HS-27A (cell line): ENCODE results near the gene INKA2.
A peak's percentile ranks its signal among the peaks of the same experiment; 100 is the strongest.

Source experiments
- DNase-seq: peaks from one replicate; pipeline ENCODE4 v3.0.0-alpha.2; 2012; ENCODE audit warnings: low read depth, missing footprints

Gene INKA2

DNA sequence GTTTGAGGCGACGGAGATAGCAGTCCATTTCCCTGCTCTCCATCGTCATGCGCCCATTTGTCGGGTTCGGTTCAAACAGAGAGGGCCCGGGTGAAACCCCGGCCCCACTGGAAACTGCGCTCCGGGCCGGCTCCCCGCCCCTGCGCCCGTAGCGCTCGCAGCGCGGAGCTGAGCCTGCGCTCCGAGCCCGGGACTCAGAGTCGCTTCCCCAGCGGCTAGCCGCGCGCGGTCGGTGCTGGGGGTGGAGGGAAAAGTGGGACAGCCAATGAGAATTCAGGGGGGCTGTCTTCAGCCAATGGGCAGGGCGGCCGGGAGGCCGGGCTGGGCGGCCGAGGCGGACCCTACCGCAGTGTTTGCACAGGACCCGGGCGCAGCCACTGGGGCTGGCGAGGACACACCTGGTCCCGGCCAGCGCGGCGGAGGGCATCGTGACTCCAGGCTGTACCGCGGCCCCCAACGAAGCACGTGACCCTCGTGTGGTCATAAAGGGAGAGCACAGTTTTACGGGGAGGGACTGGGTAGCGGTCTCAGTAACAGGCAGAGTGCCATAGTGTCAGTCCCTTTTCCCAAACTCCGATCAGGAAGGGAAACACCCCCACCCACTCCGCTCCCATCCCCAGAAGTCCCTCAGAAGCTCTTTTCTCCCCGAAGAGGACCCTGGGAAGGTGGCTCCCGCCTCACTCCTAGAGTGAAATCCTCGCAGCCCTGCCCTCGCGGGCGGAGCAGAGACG lies at the start of gene INKA2:
Gene INKA2, minus strand, starts transcription at position 202 of the 731 bp plus-strand sequence. Its CDS starts 153 bp downstream, at position 49.
- DNase-seq: no peak

DNA sequence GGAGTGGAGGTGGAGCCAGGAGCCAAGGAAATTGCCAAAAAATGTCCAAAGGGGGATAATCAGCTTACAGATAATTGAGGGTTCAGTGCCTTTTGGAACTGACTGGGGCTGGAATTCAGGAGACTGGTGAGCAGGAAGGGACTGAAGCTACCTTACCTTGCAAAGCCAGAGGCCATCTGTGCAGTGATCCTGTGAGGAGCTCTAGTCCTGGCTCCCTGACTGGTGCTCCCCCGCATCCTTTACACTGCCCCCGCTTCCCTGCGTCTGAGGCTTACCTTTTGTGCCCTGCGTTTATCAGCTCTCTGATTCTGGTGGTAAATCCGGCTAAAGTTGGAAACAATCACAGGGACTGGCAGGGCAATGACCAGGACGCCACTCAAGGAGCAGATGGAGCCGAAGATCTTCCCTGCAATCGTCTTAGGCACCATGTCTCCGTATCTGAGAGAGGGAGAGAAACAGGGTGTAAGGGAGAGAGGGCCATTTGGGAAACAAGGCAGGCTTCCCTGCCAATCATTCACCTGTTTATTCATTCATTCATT lies 47.5 kb upstream of the INKA2 start:
- no peak for DNase-seq

DNA sequence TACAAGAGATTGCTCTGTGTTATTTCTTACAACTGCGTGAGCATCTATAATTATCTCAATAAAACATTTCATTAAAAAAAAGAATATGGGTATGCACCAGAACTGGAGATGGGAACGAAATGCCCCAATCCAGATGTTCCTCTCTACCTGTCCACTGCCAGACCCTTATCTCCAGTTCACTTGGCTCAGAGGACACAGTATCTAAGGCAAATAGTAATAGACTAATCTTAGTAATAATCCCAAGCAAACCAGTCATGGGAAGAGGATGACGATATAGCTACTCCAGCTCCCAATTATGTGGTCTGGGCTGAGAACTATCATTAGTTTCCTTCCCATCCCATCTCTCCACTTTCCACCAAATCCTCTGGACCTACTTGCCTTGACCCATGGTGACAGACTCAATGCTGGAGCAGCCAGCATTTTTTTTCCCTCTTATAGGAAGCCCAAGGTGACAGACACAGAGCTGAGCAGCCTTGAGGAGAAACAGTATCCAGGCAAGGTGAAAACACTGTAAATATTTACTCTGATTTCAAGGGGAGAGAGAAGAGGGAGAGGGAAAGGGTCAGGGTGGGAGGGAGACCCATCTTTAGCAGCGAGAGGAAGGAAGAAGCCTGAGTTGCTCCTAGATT lies 45.2 kb upstream of the INKA2 start:
- no peak for DNase-seq

DNA sequence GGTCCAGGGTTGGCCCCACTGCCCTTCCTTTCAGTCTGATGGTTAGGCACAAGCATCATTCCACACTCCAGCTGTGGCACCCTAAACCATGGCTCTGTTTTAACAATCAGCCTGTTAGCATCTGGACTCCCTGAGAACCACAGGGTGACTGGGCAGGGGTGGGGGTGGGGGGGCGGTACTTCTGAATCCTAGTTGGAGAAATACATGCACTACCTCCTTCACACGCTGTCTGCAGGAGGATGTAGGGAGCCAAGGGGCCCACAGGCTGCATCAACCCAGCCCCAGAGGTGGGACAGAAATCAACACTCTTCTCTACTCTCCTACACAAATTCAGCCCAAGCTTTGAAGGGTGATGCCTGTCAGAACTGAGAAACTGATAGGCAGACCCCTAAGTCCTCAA lies 40.4 kb upstream of the INKA2 start:
- no peak for DNase-seq

DNA sequence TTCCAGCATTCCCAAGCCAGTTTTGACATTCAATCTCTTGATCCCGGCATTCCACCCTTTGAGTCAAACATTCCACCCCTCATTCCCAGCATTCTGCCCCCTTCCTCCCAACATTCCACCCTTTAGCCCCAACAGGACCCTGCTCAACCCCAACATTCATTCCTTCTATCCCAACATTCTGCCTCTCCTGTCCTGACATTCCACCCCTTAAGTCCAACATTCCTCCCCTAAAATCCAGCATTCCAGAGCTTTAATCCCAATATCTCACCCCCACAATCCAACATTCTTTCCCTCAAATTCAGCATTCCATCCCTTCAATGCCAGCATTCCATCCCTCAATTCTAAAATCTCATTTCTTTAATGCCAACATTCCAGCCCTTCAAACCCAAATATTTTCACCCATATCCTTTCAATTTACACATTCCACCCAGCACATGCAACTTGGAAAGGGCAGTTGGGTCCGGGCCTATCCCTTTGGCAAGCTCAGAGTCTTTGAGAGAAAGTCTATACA lies 39.4 kb upstream of the INKA2 start:
- peak; percentile 87 for DNase-seq

DNA sequence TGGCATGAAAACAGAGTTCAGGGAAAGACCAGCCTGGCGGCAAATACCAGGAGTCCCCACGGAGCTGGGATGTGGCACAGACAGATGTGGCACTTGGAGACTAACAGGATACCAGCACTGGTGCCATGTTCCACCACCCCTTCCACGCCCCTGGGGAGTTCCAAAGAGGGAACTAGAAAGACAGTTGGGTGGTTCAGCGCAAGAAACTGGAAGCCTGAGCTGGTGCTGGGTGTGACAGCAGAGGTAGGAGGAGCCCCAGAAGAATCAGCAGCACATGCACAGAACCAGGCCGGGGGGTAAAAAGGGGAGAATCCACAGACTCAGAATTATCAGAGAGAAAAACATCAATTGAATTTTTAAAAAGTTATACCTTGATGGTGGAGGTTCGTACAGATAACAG lies 38.9 kb upstream of the INKA2 start:
- no peak for DNase-seq

DNA sequence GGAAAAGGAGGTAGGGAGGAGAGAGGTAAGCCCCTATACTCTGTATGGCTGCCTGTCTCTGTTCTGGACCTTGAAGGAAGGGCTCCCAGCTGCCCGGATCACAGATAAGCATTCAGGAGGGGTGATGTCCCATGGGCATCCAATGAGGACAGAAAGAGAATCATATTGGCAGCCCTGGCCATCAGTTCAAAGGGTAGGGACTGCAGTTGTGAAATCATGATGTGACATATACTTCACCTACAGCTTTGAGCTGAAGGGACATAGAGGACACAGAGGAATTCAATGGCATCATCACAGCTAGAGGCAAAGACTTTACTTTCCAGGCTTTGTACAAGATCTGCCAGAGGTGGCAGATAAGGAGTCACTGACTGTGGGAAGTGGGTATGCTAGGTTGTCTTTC lies 38.1 kb upstream of the INKA2 start:
- DNase-seq: no peak

DNA sequence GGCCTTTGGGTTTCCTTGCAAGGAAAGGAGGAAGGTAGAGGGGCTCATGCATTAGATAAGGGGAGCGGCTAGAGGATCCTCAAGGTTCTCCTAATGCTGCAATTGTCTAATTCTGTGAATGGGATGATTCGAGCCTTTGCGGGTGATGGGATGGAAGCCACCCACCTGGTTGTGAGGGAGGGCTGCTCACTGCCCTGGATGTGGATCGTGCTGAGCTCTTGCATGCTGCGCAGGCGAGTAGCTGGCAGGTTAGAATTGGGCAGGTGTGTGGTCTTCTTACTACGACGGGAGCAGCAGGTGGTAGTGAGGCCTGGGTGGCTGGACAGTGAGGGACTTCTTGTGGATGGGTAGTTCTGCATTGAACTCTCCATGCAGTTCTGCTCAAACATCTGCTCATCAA lies 37.7 kb upstream of the INKA2 start:
- DNase-seq: no peak

DNA sequence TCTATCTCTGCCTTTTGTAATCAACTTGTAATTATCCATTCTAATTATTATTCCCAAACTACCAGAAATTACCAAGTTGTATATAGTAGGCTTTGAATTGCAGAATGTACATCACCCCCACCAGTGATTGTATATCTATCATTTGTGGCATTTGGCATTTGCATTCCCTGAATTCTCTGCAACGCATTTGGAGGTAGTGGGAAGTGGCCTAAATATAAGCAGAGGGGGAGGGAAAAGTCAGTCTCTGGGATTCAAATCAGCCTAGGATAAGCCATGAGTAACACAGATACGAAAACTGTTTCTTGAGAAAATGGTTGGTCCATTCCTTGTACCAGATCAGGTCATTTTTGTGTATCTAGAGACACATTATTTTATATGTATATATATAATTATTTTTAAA lies 37.2 kb upstream of the INKA2 start:
- peak; percentile 51 for DNase-seq

DNA sequence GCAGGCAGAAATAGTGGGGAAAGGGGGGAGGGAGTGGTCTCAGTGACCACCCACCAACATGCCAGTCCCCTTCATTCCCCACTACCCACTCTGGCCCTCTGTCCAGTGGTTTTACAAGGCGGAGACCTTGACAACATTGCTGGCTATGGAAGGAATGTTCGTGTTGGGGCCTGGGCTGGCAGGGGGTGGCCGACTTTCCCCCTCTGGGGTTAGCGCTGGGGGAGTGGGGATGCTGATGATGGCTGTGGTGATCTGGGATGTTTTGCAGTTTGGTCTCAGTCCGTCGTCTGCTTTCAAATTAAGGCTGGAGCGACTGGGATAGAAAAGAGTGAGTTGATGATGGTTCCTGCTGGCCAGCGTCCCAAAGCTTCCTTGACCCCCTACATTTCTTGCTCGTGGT lies 36.8 kb upstream of the INKA2 start:
- no peak for DNase-seq

DNA sequence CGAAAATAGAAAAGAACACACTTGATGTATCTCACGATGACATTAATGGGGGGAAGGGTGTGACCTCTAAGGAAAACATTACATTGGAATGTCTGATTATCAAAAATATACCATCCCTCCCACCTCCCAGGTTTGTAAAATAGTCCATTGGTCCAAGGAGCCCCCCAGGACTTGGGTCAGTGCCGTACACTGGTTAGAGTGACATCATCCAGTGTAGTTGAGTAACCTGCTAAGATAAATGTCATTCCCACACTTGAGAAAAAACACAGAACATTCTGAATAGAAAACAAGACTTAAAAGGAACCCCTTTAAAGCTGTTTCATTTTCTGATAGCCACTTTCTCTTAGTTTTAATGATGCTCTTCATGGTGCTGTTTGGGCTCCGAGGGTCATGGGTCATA lies 31.7 kb upstream of the INKA2 start:
- no peak for DNase-seq

DNA sequence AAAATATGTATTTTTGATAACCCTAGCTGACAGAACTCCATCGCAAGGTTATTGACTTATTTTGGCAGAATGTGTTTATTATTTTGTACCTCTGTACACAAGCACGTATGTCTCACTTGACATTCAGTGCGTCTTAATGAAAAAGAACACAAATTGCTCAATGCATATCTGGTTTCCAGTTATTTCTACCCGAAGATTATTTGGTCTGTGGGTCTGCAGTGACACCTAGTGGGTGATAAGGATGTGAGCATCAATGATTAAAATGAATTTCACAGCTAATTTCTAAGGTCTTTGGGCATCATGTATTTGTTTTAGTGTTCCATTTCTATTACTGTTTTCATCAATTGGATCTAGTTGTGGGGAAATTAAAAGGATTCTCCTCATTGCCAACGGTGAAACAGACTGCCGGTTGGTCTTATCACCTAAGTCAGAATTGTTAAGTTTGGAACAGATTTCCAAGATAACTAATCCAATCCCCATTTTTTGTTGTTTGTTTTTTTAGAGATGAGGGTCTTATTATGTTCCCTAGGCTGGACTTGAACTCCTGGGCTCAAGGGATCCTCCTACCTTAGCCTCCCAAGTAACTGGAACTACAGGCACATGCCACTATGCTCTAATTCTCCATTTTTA lies 30.4 kb upstream of the INKA2 start:
- peak; percentile 50 for DNase-seq

DNA sequence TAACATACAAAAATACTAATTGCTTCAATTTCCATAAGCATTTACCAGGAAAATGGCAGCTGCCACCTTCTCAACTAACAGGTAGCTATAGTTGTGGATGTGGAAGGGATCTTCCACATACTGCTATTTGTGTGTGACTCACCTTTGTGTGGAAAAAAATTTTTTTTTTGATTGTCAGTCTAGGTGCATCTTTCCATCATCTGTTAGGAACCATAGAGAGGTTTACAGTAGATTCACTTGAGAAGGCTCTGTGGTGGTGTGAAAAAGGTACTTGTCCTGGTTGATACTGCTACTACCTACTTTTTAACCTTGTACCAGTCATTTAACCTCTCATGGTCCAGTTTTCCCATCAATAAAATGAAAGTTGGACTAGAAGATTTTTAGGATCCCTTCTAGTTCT lies 29.4 kb upstream of the INKA2 start:
- no peak for DNase-seq

DNA sequence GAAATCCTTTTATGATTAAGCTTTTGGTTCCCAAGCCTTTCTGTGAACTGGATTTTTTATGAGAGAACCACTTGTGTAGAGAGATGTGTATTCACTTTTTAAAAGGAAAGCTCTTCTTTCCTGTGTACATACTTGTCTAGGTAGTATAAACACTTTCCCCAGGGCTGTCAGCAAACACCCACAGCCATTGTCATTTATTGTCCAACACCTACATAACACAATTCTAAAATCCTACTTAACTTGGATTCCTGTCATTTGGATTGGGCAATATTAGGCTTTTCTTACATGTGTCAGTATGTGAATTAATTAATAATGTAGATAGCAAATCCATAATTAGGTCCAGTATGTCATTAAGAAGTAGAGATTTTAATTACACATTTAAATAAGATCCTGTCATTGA lies 28.8 kb upstream of the INKA2 start:
- DNase-seq: no peak

DNA sequence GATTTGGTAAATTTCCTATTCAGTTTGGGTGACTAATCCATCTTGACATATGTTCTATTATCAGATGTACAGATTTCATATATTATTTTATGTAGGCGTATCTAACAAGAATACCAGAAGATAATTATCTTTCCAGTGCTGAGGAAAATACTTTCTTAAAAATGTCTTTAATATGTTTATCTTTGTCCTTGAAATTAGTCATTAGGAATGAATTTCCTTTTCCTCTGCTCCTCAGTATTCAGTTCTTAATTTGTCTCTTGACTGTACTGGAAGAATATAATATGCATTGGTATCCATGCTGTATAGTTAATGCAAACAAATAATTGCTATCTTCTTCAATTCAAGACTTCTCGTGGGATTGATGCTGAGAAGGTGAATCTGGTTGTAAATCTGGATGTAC lies 23.1 kb upstream of the INKA2 start:
- no peak for DNase-seq

DNA sequence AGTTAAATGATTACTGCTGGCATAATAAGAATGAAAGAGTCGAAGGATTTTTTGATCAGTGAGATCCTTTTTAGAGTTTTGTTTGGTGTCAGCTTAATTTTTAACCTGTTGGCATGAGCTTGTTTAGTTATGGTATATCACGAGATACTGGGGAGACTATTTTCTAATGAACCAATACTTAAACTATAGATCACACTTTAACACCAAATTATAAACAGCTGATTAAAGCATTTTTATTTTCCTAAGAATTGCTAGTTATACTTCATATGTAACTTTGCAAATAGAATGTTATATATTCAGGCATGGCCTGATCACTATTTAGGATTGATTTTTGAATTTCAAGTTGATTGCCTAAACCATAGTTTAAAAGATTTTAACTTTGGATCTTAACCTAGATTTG lies 22.5 kb upstream of the INKA2 start:
- DNase-seq: no peak

DNA sequence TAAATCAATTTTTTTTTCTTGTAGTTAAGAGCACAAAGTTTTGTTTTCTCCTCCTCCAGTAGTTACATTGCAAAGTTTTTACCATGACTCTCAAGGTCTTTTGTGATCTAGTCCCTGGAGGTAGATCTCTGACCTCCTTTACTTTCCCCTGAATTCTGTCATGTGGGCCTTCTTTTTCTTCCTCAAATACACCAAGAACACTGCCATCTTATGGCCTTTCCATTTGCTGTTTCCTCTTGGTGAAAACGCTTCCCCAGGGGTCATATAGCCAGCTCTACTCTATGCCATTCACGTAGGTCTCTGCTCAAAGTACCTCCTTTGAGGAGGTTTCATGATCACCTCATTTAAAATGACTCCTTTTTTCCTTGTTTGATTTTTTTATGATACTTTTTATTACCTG lies 19.2 kb upstream of the INKA2 start:
- DNase-seq: no peak

DNA sequence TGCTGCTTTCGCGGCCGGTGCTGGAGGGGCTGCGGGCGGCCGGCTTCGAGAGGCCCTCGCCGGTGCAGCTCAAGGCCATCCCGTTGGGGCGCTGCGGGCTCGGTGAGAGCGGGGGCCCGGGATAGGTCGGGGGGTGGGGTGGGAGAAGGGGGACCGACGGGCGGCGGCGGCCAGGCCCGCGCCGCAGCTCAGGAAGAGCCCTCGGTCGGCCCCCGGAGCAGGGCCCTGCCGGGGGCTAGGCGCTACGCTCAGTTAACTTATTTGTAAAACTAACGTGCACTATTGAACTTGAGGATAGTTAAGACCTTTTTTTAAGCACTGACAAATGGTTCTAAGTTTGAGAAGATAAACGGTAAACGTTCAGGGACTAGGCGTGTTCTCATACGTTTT lies 16.9 kb upstream of the INKA2 start:
- no peak for DNase-seq

DNA sequence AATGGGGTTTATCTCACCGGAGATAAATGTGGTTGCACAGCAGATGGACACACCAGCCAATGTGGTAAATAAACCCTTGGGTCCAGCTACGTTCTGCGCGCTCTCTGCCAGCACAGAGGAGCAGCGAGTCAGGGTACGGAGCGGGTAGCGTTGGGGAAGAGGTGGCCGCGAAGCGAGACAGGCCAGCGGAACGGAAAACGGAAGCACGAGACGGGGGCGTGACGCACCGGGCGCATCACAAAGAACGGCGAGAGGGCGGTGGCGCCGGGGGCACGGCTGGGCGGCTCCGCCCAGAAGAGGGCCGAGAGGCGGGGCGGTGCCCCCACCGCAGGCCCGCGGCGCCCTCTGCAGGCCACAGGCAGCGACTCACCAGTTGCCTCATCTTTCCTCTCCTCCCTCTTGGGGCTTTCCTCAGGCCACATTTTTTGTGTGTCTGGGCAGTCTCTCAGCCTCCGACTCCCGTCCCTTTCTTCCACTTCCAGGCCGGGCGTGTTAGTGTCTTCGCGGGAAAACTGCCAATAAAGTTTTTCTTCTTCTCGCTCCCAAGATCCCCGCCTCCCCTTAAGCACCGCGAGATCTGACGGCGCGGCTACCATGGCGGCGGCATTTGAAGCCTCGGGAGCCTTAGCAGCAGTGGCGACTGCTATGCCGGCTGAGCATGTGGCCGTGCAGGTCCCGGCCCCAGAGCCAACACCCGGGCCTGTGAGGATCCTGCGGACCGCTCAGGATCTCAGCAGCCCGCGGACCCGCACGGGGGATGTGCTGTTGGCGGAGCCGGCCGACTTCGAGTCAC lies 16.3 kb upstream of the INKA2 start, which contains the start of gene DDX20:
Gene DDX20, plus strand, starts transcription at position 571 of the 793 bp plus-strand sequence. Its CDS starts 24 bp downstream, at position 595.
- DNase-seq: peak; percentile 97

DNA sequence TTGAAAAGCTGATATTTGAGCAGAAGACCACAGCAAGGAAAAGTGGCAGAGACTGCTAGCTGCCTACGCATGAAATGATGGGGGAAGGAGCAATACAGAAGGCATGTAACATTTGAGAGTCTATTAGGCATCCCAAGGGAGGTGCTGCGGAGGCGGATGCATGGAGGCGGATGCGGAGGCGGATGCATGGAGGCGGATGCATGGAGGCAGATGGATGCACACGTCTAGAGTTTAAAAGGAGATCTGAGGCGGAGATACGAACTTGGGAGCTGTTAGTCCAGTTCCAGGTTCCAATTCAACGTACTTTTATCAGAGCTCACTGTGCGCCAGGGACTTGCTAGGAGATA lies 15.8 kb upstream of the INKA2 start:
- no peak for DNase-seq

DNA sequence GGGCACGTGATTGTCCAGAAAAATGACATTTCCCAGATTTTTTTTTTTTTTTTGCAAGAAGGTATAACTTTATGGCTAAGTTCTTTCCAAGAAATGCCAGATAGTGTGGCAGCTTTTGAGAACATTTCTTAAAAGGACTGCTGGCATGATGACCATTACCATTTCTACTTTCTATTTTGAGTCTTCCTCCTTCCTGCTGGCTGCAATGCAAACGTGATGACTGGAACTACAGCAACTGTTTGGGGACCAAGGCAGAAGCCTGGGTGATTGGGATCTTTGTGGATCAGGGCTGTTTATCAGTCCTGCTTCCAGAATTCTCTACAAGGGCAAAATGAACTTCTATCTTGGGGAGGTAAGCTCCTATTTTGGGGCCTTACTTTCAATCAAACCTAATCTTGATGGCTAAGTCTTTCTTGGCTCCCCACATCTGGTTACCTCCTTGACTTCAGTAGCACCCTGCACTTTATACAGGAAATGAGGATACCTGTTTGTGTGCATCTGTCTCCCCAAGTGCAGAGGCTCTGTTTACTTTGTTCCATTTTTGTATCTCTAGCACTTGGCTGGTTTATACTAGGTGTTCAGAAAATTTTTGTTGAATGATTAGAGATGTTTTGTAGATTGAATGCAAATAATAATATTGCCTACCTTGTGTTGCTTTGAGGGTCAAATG lies 12.8 kb upstream of the INKA2 start:
- no peak for DNase-seq

DNA sequence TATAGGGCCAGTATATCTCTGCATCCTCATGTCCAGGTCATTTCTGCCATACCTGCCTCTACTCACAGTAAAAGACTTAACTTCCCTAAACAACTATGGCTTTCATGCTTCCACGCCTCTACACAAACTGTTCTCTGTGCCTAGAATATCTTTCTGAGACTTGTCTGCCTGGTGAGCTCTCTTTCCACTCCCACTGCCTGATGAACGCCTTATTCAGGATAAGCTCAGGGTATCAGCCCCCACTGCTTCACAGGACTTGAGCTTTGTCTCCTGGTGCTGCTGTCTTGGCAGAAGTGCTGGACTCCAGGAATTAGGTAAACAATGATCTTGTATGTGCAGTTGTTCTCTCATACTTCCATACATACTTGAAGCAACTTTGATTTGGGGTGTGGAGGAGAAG lies 11.7 kb upstream of the INKA2 start:
- no peak for DNase-seq
